Amniotic stem cell (primary cell): ENCODE measurements around the gene PLCH2.

ENCODE experiments used
- DNase-seq: peaks from one replicate; lab custom pipeline; 2025; lab: John Stamatoyannopoulos, UW

The PLCH2 gene

DNA sequence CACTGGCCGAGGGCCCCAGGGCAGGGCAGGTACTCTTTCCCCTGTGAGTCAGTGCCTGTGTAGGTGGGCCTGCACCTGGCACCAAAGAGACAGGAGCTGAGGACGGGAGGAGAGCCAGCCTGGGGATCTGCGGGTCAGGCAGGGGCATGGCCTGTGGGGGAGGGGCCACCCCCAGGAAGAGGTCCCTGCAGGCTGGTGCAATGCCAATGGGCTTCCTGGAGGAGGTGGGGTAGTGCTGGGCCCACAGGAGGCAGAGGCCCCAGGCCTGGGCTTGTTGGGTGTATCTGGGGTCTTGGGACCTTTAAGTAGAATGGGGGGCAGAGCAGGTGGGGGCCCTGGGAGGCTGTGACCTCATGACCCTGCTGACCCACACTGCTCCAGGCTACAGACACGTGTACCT lies 23.2 kb downstream of the PLCH2 start:
- DNase-seq = no peak

- DNase-seq = no peak
Measured at GRCh38 chr1:2499986-2500596, 24.0 kb downstream of the PLCH2 start.

- no peak for DNase-seq
Measured at GRCh38 chr1:2501041-2501819, 25.1 kb downstream of the PLCH2 start.

- DNase-seq = no peak
Measured at GRCh38 chr1:2501820-2502119, 25.7 kb downstream of the PLCH2 start.

- DNase-seq = no peak
Measured at GRCh38 chr1:2502210-2502609, 26.1 kb downstream of the PLCH2 start.

- no peak for DNase-seq
Measured at GRCh38 chr1:2502661-2503553, 26.8 kb downstream of the PLCH2 start.

DNA sequence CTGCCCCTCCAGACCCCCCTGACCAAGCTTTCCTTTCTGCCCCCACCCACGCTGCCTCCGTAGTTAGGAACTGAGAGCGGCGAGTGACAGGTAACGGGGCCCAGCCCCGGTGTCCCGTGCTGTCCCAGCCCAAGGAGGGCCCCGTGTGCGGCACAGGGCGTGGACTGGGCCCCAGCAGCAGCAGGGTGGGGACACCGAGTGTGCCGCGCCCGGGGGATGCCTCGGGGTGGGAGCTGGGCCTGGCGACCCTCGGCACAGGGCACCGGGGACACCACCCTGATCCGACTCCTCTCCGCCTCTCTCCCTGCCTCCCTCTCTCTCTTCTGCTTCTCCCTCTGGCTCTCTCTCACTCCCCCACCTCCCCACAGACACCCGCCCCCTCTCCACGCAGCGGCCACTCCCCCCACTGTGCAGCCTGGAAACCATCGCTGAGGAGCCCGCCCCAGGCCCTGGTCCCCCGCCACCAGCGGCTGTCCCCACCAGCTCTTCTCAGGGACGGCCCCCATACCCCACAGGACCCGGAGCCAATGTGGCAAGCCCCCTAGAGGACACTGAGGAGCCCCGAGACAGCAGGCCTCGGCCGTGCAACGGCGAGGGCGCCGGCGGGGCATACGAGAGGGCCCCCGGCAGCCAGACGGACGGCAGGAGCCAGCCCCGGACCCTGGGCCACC lies 27.6 kb downstream of the PLCH2 start:
- no peak for DNase-seq

GRCh38 chr1:2504225-2504948 lies 28.3 kb downstream of the PLCH2 start:
- no peak for DNase-seq

GRCh38 chr1:2504949-2505272 lies 28.8 kb downstream of the PLCH2 start:
- no peak for DNase-seq

DNA sequence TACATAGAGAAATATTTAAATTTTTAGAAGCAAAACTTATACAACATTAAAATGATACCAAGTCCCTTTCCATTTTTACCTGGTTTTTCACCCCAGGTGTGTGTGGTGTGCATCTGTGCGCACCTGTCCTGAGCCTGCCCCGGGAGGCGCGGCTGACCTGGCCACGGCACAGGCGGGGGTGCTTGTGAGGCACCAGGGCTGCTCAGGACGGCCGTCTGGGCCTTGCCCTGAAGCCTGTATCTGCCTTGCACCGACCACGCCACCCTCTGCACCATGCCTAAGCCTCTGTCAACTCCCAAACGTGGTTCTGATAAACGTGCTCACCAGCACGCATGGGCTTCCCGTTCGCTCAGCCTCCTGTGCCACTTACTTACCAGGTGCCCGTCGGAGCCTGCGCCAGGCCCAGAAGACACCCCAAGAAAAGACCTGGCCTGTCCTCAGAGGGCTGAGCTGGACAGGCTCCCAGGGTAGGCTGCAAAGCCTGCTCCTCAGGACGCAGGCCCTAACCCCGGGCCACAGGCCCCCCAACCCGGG lies 29.4 kb downstream of the PLCH2 start:
- no peak for DNase-seq

GRCh38 chr1:2506007-2506860 lies 30.1 kb downstream of the PLCH2 start:
- DNase-seq = no peak

- DNase-seq = no peak
Measured at GRCh38 chr1:2506901-2507565, 30.9 kb downstream of the PLCH2 start.

DNA sequence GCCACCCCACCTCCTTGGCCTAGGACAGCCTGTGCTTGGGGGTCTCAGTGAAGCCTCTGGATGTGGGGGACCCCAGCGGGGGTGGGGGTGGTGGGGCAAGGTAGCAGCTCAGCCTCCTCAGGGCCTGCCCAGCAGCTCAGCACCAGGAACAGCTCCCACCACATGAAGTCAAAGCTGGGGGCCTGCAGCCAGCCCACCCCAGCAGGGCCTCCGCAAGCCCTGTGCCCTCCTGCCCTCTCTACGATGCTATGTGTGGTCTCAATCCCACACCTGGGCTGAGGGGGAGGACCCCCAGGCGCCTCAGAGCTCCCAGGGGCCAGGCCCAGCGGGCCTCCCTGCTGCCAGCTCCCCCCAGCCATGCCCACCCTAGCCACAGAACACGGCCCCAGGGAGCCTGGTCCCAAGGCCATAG lies 31.7 kb downstream of the PLCH2 start:
- no peak for DNase-seq

GRCh38 chr1:2508180-2508579 lies 32.1 kb downstream of the PLCH2 start:
- no peak for DNase-seq

GRCh38 chr1:2508751-2509150 lies 32.7 kb downstream of the PLCH2 start:
- DNase-seq = no peak

GRCh38 chr1:2509589-2509988 lies 33.5 kb downstream of the PLCH2 start:
- DNase-seq = no peak

- DNase-seq = no peak
Measured at GRCh38 chr1:2510366-2511155, 34.5 kb downstream of the PLCH2 start.

- no peak for DNase-seq
Measured at GRCh38 chr1:2512862-2513421, 36.9 kb downstream of the PLCH2 start.
